Measurements from ENCODE around the gene IFT80. TPM values are rescaled to one million over a fixed set of nuclear protein-coding genes. Genes with fewer than 3 reads are reported as not detected.

Gene IFT80
- total and polyA plus RNA-seq, 9 of the 15 experiments (the other 6 are each of a cell fraction or from before 2014, with no cell fraction given) = 6.7 to 21.1 (median 16.4) TPM

DNA sequence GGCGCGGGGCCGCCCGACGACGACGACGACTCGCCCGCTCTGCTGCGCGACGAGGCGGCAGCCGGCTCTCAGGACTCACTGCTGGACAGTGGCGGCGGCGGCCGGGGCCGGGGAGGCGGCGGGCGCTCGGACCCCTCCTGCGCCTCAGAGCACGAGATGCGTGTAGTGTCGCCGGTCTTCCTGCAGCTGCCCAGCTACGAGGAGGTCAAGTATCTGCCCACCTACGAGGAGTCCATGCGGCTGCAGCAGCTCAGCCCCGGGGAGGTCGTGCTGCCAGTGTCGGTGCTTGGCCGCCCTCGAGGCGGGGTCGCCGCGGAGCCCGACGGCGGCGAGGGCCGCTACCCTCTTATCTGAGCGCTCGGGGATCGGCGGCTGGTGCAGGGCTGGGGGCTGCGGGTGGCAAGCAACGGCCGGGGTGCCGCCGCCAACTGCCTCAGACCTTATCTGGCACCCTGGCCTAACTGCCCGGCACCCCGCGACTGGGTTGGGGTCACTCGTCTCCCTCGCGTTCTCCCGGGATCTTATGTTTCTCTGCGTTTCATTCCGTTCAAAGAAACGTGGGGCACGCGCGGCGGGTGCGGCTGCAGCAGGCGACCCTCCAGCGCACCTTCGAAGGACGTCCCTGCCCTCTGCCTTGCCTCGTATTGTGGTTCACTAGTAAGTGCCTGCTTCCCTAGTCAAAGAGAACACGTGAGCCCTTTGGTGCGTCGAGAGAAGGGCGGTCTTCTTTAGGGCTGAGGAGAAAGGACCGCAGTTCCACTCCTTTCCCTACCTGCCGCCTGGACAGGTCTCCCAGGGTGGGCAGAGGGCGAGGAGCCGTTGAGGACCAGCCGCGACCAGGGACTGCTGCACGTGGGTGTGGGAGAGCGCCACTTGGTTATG, 172.8 kb downstream of the IFT80 start (continued):
- TF ChIP-seq, protein P1, sequence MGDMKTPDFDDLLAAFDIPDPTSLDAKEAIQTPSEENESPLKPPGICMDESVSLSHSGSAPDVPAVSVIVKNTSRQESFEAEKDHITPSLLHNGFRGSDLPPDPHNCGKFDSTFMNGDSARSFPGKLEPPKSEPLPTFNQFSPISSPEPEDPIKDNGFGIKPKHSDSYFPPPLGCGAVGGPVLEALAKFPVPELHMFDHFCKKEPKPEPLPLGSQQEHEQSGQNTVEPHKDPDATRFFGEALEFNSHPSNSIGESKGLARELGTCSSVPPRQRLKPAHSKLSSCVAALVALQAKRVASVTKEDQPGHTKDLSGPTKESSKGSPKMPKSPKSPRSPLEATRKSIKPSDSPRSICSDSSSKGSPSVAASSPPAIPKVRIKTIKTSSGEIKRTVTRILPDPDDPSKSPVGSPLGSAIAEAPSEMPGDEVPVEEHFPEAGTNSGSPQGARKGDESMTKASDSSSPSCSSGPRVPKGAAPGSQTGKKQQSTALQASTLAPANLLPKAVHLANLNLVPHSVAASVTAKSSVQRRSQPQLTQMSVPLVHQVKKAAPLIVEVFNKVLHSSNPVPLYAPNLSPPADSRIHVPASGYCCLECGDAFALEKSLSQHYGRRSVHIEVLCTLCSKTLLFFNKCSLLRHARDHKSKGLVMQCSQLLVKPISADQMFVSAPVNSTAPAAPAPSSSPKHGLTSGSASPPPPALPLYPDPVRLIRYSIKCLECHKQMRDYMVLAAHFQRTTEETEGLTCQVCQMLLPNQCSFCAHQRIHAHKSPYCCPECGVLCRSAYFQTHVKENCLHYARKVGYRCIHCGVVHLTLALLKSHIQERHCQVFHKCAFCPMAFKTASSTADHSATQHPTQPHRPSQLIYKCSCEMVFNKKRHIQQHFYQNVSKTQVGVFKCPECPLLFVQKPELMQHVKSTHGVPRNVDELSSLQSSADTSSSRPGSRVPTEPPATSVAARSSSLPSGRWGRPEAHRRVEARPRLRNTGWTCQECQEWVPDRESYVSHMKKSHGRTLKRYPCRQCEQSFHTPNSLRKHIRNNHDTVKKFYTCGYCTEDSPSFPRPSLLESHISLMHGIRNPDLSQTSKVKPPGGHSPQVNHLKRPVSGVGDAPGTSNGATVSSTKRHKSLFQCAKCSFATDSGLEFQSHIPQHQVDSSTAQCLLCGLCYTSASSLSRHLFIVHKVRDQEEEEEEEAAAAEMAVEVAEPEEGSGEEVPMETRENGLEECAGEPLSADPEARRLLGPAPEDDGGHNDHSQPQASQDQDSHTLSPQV (IDR thresholded peaks at IDR 0.05) = no peak
- TF ChIP-seq, protein P2, sequence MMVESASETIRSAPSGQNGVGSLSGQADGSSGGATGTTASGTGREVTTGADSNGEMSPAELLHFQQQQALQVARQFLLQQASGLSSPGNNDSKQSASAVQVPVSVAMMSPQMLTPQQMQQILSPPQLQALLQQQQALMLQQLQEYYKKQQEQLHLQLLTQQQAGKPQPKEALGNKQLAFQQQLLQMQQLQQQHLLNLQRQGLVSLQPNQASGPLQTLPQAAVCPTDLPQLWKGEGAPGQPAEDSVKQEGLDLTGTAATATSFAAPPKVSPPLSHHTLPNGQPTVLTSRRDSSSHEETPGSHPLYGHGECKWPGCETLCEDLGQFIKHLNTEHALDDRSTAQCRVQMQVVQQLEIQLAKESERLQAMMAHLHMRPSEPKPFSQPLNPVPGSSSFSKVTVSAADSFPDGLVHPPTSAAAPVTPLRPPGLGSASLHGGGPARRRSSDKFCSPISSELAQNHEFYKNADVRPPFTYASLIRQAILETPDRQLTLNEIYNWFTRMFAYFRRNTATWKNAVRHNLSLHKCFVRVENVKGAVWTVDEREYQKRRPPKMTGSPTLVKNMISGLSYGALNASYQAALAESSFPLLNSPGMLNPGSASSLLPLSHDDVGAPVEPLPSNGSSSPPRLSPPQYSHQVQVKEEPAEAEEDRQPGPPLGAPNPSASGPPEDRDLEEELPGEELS (CRISPR knock-in tag; IDR thresholded peaks at IDR 0.05; ENCODE audit: borderline replicate concordance) = no peak
- TF ChIP-seq, protein P3, sequence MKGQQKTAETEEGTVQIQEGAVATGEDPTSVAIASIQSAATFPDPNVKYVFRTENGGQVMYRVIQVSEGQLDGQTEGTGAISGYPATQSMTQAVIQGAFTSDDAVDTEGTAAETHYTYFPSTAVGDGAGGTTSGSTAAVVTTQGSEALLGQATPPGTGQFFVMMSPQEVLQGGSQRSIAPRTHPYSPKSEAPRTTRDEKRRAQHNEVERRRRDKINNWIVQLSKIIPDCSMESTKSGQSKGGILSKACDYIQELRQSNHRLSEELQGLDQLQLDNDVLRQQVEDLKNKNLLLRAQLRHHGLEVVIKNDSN (CRISPR knock-in tag; IDR thresholded peaks at IDR 0.05) = 0 out of 2 replicates have a peak, but pooled peaks have one; percentile 4

Measured in K562 (cell line).